PC-9 (cell line): ENCODE data around the gene ITGBL1.

Source experiments
- EZH2 ChIP-seq: fragments of 200-600 bp; sonication (generic); IDR thresholded peaks from 2 replicates; pipeline ENCODE4 v1.8.0; 2017; ENCODE audit warnings: antibody characterized with exemption, low read depth
- TF ChIP-seq, protein P1 (sequence below): fragments of 200-600 bp; sonication (generic); conservative IDR thresholded peaks from 2 replicates; pipeline ENCODE4 v1.6.1; 2017; ENCODE audit warnings: mixed run types, antibody characterized with exemption, mild to moderate bottlenecking, moderate library complexity

DNA sequence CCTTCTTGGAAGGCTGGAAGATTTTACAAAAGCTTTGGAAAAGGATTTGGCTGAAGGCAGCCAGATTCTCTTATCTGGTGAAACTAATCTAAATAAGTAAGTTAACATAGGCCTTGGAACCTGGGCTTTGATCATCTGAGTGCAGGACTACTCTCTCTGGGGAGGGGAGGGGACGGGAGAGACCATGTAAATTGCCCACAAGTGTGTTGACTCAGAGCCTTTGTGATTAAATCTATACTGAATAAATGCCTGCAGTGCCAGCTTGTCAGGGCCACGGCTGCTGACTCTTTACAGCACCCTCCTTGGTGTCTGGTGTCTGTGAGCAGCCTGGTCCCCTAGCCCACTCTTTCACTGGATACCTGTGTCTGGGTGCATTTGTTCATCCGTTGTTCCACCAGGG lies 251.4 kb downstream of the ITGBL1 start:
- TF ChIP-seq, protein P1, sequence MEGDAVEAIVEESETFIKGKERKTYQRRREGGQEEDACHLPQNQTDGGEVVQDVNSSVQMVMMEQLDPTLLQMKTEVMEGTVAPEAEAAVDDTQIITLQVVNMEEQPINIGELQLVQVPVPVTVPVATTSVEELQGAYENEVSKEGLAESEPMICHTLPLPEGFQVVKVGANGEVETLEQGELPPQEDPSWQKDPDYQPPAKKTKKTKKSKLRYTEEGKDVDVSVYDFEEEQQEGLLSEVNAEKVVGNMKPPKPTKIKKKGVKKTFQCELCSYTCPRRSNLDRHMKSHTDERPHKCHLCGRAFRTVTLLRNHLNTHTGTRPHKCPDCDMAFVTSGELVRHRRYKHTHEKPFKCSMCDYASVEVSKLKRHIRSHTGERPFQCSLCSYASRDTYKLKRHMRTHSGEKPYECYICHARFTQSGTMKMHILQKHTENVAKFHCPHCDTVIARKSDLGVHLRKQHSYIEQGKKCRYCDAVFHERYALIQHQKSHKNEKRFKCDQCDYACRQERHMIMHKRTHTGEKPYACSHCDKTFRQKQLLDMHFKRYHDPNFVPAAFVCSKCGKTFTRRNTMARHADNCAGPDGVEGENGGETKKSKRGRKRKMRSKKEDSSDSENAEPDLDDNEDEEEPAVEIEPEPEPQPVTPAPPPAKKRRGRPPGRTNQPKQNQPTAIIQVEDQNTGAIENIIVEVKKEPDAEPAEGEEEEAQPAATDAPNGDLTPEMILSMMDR = no peak
- no peak for TF ChIP-seq EZH2
